ENCODE data around the gene SLC39A2.

Gene SLC39A2

DNA sequence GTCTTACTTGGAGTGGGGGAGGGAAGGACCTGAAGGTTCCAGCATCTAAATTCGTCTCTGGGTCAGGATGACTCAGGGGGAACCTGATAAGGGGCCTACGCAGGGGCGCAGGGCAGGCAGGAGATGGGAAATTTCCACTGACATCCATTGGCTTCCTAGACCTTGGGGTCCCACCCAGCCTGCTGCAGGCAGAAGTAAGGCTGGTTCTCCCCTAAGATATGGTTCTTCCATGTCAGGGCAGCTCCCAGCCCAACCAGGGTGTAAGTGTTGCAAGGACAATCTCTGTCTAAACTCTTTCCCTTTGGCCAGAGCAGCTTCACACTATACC lies 27.9 kb downstream of the SLC39A2 start:
- TF ChIP-seq, protein P1, sequence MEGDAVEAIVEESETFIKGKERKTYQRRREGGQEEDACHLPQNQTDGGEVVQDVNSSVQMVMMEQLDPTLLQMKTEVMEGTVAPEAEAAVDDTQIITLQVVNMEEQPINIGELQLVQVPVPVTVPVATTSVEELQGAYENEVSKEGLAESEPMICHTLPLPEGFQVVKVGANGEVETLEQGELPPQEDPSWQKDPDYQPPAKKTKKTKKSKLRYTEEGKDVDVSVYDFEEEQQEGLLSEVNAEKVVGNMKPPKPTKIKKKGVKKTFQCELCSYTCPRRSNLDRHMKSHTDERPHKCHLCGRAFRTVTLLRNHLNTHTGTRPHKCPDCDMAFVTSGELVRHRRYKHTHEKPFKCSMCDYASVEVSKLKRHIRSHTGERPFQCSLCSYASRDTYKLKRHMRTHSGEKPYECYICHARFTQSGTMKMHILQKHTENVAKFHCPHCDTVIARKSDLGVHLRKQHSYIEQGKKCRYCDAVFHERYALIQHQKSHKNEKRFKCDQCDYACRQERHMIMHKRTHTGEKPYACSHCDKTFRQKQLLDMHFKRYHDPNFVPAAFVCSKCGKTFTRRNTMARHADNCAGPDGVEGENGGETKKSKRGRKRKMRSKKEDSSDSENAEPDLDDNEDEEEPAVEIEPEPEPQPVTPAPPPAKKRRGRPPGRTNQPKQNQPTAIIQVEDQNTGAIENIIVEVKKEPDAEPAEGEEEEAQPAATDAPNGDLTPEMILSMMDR (IDR thresholded peaks at IDR 0.05; ENCODE audit: borderline replicate concordance, insufficient read depth, low read depth, low read length), result no peak
- no peak overlapping the region for H3K4me3 ChIP-seq (ENCODE audit: low read depth, low read length)

DNA sequence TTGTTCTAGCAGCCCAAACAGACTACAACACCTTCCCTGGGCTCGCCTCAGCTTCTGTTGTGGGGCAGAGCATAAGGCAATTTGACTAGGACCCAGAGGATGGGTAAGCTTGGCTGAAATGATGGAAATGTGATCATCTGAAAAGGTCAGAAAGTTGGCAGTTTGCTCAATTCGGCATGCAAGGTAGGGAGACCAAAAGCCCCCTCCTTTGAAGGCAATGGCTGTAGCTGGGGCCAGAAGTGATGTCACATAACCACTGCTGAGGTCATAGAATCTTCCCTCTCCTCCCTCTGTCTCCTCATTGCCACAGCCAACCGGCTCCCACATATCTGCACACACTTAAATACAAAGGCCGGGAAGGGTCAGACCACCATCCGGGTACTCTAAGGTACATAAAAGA lies 30.8 kb downstream of the SLC39A2 start, which contains the start of gene TPPP2:
TPPP2 (plus strand) TSS at position 301 of the 400 bp plus-strand sequence. CDS start 365 bp downstream, outside the sequence.
- TF ChIP-seq, protein P1 (IDR thresholded peaks at IDR 0.05; ENCODE audit: borderline replicate concordance, insufficient read depth, low read depth, low read length), result no peak

DNA sequence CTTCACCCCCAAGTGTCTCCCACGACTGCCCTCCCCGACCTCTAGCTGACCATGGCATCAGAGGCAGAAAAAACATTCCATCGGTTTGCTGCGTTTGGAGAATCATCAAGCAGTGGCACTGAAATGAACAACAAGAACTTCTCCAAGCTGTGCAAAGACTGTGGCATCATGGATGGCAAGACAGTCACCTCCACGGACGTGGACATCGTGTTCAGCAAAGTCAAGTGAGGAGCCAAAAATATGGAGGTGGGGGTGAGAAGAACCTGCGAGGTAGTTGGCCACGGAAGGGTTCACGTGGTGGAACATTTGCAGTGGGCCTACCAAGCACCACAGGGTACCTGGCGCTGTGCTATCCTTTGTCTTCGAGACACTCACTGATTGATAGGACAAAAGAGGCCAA lies 31.4 kb downstream of the SLC39A2 start:
- no peak overlapping the region for H3K4me3 ChIP-seq (ENCODE audit: low read depth, low read length)
- TF ChIP-seq, protein P1 (IDR thresholded peaks at IDR 0.05; ENCODE audit: borderline replicate concordance, insufficient read depth, low read depth, low read length), result no peak

More for the DNA sequence above, 30.8 kb downstream of the SLC39A2 start, which contains the start of gene TPPP2:
- no peak within 1 kb of the TSS for H3K4me3 ChIP-seq (ENCODE audit: low read depth, low read length)

DNA sequence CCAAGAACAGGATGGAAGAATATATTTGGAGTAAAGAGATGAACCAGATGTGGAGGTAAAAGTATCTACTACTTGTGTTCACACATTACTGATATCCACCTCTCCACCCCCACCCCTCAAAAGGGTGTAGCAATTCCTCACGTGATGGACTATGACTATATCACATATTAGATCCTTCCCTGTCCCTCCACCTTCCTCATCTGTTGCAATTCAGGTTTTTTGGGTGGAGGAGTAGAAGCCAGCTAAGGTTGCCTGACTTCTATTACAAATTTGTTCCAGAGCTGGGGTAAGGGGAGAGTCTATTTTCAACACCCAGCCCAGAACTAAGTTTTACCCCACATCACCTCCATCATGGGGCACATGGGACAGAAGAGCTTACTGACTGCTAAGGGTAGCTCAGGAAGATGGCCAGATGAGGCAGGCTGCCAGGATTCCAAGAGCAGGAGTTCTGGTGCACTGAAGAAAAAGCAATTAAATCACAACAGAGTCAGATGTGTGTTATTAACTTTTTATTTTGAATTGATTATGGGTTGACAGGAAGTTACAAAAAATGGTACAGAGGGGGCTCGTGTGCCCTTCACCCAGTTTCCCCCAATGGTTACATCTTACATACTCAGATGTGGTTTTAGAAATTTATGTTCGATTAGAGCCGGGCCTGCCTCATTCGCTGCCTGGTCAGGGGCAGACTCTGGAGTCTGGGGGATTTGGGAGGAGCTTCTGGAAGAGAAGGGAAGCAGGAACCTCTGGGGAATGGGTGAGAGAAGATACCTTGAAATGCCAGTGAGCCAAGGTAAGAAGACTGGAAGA lies 33.4 kb downstream of the SLC39A2 start:
- TF ChIP-seq, protein P1 (IDR thresholded peaks at IDR 0.05; ENCODE audit: borderline replicate concordance, insufficient read depth, low read depth, low read length), result no peak
- H3K4me3 ChIP-seq (ENCODE audit: low read depth, low read length), result no peak overlapping the region

DNA sequence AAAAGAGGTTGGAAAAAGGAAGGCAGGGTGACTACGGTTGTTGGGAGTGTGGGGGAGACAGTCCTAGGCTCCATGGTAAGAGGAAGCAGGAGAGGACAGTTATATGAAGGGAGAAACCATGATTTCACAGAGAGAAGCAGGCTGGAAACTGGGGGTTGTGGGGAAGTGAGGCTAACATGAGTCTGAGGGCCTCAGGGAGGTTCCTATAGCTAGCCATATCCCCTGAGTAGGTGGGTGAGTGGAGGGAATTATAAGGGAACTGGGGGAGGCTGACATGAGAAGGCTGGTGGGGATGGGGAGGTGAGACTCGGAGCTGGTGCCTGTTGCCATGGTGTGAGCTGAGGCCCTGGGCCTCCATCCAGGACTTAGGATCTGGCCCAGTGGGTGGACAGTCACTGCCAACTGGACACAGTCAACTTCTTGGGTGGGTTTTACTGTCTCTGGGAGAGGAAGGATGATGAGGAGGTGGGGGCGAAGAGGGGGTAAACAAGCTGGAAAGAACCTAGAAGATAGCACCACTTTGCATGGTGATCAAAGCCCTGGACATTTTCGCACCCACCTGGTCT lies 34.1 kb downstream of the SLC39A2 start:
- no peak overlapping the region for H3K4me3 ChIP-seq (ENCODE audit: low read depth, low read length)
- TF ChIP-seq, protein P1 (IDR thresholded peaks at IDR 0.05; ENCODE audit: borderline replicate concordance, insufficient read depth, low read depth, low read length), result no peak

DNA sequence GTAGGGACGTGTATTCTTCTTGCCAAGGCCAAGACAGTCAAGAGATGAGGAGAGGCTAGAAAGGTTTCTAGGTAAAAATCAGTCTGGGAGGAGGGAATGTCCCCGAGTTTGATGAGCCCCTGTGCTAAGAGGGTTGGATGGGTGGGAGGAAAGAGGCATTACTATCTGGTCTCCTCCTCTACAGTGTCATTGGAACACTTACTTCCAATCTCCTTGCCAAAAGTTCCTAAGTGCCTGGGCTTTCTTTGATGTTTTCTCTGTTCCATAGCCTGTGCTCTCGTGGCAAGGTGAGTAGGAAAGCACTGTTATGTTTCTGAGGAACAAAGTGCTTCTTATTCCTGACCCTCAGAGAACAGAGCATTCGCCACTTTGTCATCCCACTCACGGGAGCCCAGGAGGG lies 35.6 kb downstream of the SLC39A2 start, which contains the start of gene RNASE13:
RNASE13 (minus strand) TSS at position 101 of the 400 bp plus-strand sequence. CDS start 519 bp downstream, outside the sequence.
- TF ChIP-seq, protein P1 (IDR thresholded peaks at IDR 0.05; ENCODE audit: borderline replicate concordance, insufficient read depth, low read depth, low read length), result no peak
- no peak within 1 kb of the TSS for H3K4me3 ChIP-seq (ENCODE audit: low read depth, low read length)

DNA sequence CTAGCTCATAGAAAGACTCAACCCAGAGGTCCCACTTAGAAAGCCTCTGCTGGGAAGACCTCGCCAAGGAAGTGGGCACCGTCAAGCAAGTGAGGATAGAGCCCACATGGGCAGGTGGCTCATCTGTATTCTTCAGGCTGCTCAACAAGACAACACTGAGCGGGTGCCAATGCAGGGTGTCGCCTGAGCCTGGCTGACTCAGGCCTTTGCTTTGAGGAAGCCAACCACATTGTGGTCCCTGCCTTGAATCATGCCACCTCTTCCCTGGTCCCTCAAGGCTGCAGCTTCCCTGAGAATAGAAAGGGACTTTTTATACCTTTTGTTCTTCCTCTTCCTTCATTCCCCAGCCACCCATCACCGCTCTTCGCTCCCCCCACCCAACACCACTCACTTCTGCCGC lies 37.7 kb downstream of the SLC39A2 start:
- no peak overlapping the region for H3K4me3 ChIP-seq (ENCODE audit: low read depth, low read length)
- TF ChIP-seq, protein P1 (IDR thresholded peaks at IDR 0.05; ENCODE audit: borderline replicate concordance, insufficient read depth, low read depth, low read length), result no peak

All from GM12875 (cell line).